ENCODE results near the gene CENPL.
"Not testable (repeated sequence)": the region's sequence is repeated elsewhere in the genome, so short reads cannot be mapped to it uniquely, and the experiment has no call there.

CENPL gene

GRCh38 chr1:173764331-173764730, 60.4 kb downstream of the CENPL start:
- not testable (repeated sequence) for DNase-seq (ENCODE audit: insufficient read length, low spot score); FAIRE-seq

DNA sequence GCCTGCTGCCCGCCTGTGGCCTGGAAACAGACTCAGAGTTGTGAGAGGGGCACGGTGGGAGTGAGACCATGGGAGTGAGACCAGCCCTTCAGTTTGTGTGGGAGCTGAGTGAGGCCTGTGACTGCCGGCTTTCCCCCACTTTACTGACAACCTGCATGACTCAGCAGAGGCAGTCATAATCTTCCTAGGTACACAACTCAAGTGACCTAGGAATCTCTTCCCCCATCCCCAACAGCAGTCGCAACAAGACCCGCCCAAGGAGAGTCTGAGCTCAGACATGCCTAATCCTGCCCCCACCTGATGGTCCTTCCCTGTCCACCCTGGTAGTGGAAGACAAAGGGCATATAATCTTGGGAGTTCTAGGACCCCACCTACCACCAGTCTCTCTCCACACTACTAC, 65.7 kb downstream of the CENPL start:
- DNase-seq (ENCODE audit: insufficient read length, low spot score): no peak
- no peak for FAIRE-seq

DNA sequence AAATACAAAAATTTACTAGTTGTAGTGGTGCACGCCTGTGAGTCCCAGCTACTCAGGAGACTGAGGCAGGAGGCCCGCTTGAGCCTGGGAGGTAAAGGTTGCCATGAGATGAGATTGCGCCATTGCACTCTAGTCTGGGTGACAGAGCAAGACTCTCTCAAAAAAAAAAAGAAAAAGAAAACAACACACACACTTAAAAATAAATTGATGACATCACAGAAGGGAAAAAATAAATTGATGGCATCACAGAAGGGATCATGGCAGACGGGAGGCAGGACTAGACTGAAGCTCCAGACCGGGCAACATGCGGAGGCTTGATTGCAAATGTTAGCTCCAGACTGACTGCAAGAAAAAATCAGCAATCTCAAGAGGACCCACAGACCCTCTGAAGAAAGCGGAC, 66.6 kb downstream of the CENPL start:
- no peak for DNase-seq (ENCODE audit: insufficient read length, low spot score)
- no peak for FAIRE-seq

GRCh38 chr1:173757666-173758065, 67.0 kb downstream of the CENPL start:
- DNase-seq (ENCODE audit: insufficient read length, low spot score) (no peak), FAIRE-seq (no peak)

- DNase-seq (ENCODE audit: insufficient read length, low spot score) (no peak), FAIRE-seq (no peak)
Observed at GRCh38 chr1:173753830-173754229, 70.9 kb downstream of the CENPL start.
